OCI-LY3 (cell line): Measurements from ENCODE around the gene GFOD1.

Source experiments
- H2AFZ ChIP-seq: fragments of 200-600, 300-600 bp; shearing (Covaris generic); 2 replicates; pipeline ENCODE4 v1.6.0; 2014; ENCODE audit warnings: antibody characterized with exemption, low read depth, low read length
- H3K27ac ChIP-seq: fragments of 200-600, 300-600 bp; sonication (generic); 2 replicates; pipeline ENCODE4 v1.5.1; 2014; ENCODE audit warnings: mild to moderate bottlenecking, low read length, moderate library complexity, mixed read lengths
- H3K27me3 ChIP-seq: fragments of 200-600, 300-600 bp; sonication (generic); 2 replicates; pipeline ENCODE4 v1.6.1; 2014; ENCODE audit warnings: low read depth, low read length, mixed read lengths
- H3K36me3 ChIP-seq: fragments of 200-600, 300-600 bp; sonication (generic); replicated peaks from 2 replicates; pipeline ENCODE3; 2014; ENCODE audit warnings: low read depth, low read length, mixed read lengths
- H3K4me1 ChIP-seq: fragments of 300-600, 200-600 bp; sonication (generic); 2 replicates; pipeline ENCODE4 v1.6.1; 2014; ENCODE audit warnings: low read length, mixed read lengths
- H3K4me2 ChIP-seq: fragments of 200-600, 300-600 bp; sonication (generic); 2 replicates; pipeline ENCODE4 v1.6.1; 2014; ENCODE audit warnings: low read length, mixed read lengths
- H3K4me3 ChIP-seq: fragments of 300-600, 200-600 bp; sonication (generic); 2 replicates; pipeline ENCODE4 v1.5.1; 2014; ENCODE audit warnings: antibody characterized with exemption, mild to moderate bottlenecking, low read length, moderate library complexity
- H3K79me2 ChIP-seq: fragments of 300-600, 200-600 bp; shearing (Covaris generic); 2 replicates; pipeline ENCODE4 v1.6.1; 2014; ENCODE audit warnings: mild to moderate bottlenecking, low read length, mixed read lengths
- H3K9ac ChIP-seq: fragments of 300-600, 200-600 bp; shearing (Covaris generic); 2 replicates; pipeline ENCODE4 v1.6.0; 2014; ENCODE audit warnings: mild to moderate bottlenecking, low read length, moderate library complexity
- H3K9me3 ChIP-seq: fragments of 200-600, 300-600 bp; shearing (Covaris generic); 2 replicates; pipeline ENCODE4 v1.6.1; 2014; ENCODE audit warnings: low read length, mixed read lengths; ENCODE audit not compliant: insufficient read depth
- H4K20me1 ChIP-seq: fragments of 200-600, 300-600 bp; sonication (generic); 2 replicates; pipeline ENCODE4 v1.6.1; 2016; ENCODE audit warnings: low read length, mixed read lengths; ENCODE audit not compliant: insufficient read depth
- CTCF ChIP-seq: fragments of 200-600, 300-600 bp; sonication (generic); IDR thresholded peaks from 2 replicates; pipeline ENCODE4 v1.5.1; 2014; ENCODE audit warnings: antibody characterized with exemption, low read length, low read depth
- EZH2phosphoT487 ChIP-seq: fragments of 200-600 bp; shearing (Covaris generic); IDR thresholded peaks from 2 replicates; pipeline ENCODE4 v1.6.1; 2018; ENCODE audit warnings: antibody characterized with exemption, mixed run types, low read depth

The GFOD1 gene

GRCh38 chr6:13469693-13470092, 17.7 kb downstream of the GFOD1 start:
- Histone ChIP-seq H3K27me3 (no peaks in the 10 kb centered on the region), H3K9me3 (no peaks in the 10 kb centered on the region), H2AFZ (no peak overlapping the region), H3K4me1 (no peaks in the 10 kb centered on the region), H4K20me1 (no peaks in the 10 kb centered on the region), H3K9ac (no peak overlapping the region), H3K27ac (no peak overlapping the region), H3K36me3 (no peaks in the 10 kb centered on the region), H3K4me2 (no peak overlapping the region), H3K79me2 (no peaks in the 10 kb centered on the region), H3K4me3 (no peak overlapping the region)
- no peak for TF ChIP-seq CTCF
- TF ChIP-seq EZH2phosphoT487 = no peak

GRCh38 chr6:13468839-13469238, 18.6 kb downstream of the GFOD1 start:
- Histone ChIP-seq H3K4me2 (no peak overlapping the region), H3K79me2 (no peaks in the 10 kb centered on the region), H4K20me1 (no peaks in the 10 kb centered on the region), H3K27me3 (no peaks in the 10 kb centered on the region), H3K9ac (no peak overlapping the region), H3K4me3 (no peak overlapping the region), H2AFZ (no peak overlapping the region), H3K4me1 (no peaks in the 10 kb centered on the region), H3K27ac (no peak overlapping the region), H3K9me3 (no peaks in the 10 kb centered on the region), H3K36me3 (no peaks in the 10 kb centered on the region)
- TF ChIP-seq EZH2phosphoT487 (no peak), CTCF (no peak)

- H2AFZ ChIP-seq = no peak overlapping the region
- TF ChIP-seq EZH2phosphoT487 = no peak
- no peak for TF ChIP-seq CTCF
- H3K36me3 ChIP-seq = no peaks in the 10 kb centered on the region
- H3K27me3 ChIP-seq = no peaks in the 10 kb centered on the region
- H3K27ac ChIP-seq = no peak overlapping the region
- no peak overlapping the region for H3K4me2 ChIP-seq
- no peaks in the 10 kb centered on the region for H4K20me1 ChIP-seq
- H3K9ac ChIP-seq = no peak overlapping the region
- no peaks in the 10 kb centered on the region for H3K9me3 ChIP-seq
- H3K4me1 ChIP-seq = no peaks in the 10 kb centered on the region
- no peak overlapping the region for H3K4me3 ChIP-seq
- H3K79me2 ChIP-seq = no peaks in the 10 kb centered on the region
Observed at GRCh38 chr6:13467216-13467600, 20.2 kb downstream of the GFOD1 start.

GRCh38 chr6:13466304-13467215, 20.8 kb downstream of the GFOD1 start:
- H3K4me1 ChIP-seq = no peaks in the 10 kb centered on the region
- H3K27me3 ChIP-seq = no peaks in the 10 kb centered on the region
- TF ChIP-seq EZH2phosphoT487 = no peak
- TF ChIP-seq CTCF = no peak
- H4K20me1 ChIP-seq = no peaks in the 10 kb centered on the region
- H3K9me3 ChIP-seq = no peaks in the 10 kb centered on the region
- no peak overlapping the region for H2AFZ ChIP-seq
- H3K4me2 ChIP-seq = no peak overlapping the region
- no peaks in the 10 kb centered on the region for H3K36me3 ChIP-seq
- no peaks in the 10 kb centered on the region for H3K79me2 ChIP-seq
- H3K27ac ChIP-seq = no peak overlapping the region
- no peak overlapping the region for H3K4me3 ChIP-seq
- no peak overlapping the region for H3K9ac ChIP-seq
